Fibroblast of lung (primary cell): ENCODE data around the gene PPM1K. TPM values are rescaled to one million over a fixed set of nuclear protein-coding genes. Genes with fewer than 3 reads are reported as not detected.

ENCODE experiments used
- DNase-seq, 2 donors: peaks; one replicate each; pipeline versions ENCODE4 v3.0.0 to v3.0.0-alpha.2; 2010; ENCODE audit warnings: low read depth in 2 of 2
- H2AFZ ChIP-seq: 2 replicates; pipeline ENCODE4 v1.5.1; 2012; ENCODE audit warnings: low read length, control low read depth, inconsistent platforms
- H3K27ac ChIP-seq: 2 replicates; pipeline ENCODE4 v1.5.1; 2011; ENCODE audit warnings: low read length, control low read depth; ENCODE audit not compliant: insufficient read depth
- H3K27me3 ChIP-seq: 2 replicates; pipeline ENCODE4 v1.5.1; 2011; ENCODE audit warnings: mild to moderate bottlenecking, low read length; ENCODE audit not compliant: control insufficient read depth, insufficient read depth
- H3K36me3 ChIP-seq: 2 replicates; pipeline ENCODE4 v1.5.1; 2011; ENCODE audit warnings: low read length; ENCODE audit not compliant: control insufficient read depth, insufficient read depth
- H3K4me1 ChIP-seq: 2 replicates; pipeline ENCODE4 v1.5.1; 2011; ENCODE audit warnings: low read length; ENCODE audit not compliant: control insufficient read depth, insufficient read depth; ENCODE audit errors: extremely low read depth
- H3K4me2 ChIP-seq: 2 replicates; pipeline ENCODE4 v1.5.1; 2011; ENCODE audit warnings: low read length, control low read depth; ENCODE audit not compliant: insufficient read depth; ENCODE audit errors: extremely low read depth
- H3K4me3 ChIP-seq, 4 experiments: fragments of 200-600 bp in 1 of 4; sonication (generic) in 1 of 4; replicated peaks in 1 of 4; 2 replicates each; pipeline ENCODE4 v1.5.1; 2011 to 2016; ENCODE audit warnings: low read length in 4 of 4, low read depth in 3 of 4, mild to moderate bottlenecking in 3 of 4, control low read depth in 2 of 4, inconsistent platforms in 1 of 4, mixed read lengths in 1 of 4; ENCODE audit not compliant: insufficient read depth in 1 of 4; ENCODE audit errors: control extremely low read depth in 1 of 4
- H3K79me2 ChIP-seq: 2 replicates; pipeline ENCODE4 v1.5.1; 2012; ENCODE audit warnings: mild to moderate bottlenecking, low read length, inconsistent platforms; ENCODE audit not compliant: control insufficient read depth, insufficient read depth
- H3K9ac ChIP-seq: 2 replicates; pipeline ENCODE4 v1.5.1; 2011; ENCODE audit warnings: mild to moderate bottlenecking, low read length, control low read depth; ENCODE audit not compliant: insufficient read depth
- H3K9me3 ChIP-seq: 2 replicates; pipeline ENCODE4 v1.5.1; 2012; ENCODE audit warnings: low read depth, low read length; ENCODE audit not compliant: control insufficient read depth, insufficient read depth
- H4K20me1 ChIP-seq: 2 replicates; pipeline ENCODE4 v1.5.1; 2011; ENCODE audit warnings: low read length; ENCODE audit not compliant: control insufficient read depth, insufficient read depth; ENCODE audit errors: extremely low read depth
- EZH2 ChIP-seq: IDR thresholded peaks from 2 replicates; pipeline ENCODE4 v1.5.1; 2012; ENCODE audit warnings: low read length, control low read depth, mild to moderate bottlenecking; ENCODE audit errors: missing control alignments
- polyA plus RNA-seq, 2 donors: library from polyadenylated mRNA; depleted of rRNA in 1 of 2; stranded (reverse) in 1 of 2; unstranded in 1 of 2; fragments of >200 nt; gene quantifications; 2 replicates each; pipeline ENCODE4 v1.2.1, GENCODE V29; 2011 to 2012; ENCODE audit warnings: missing spikeins in 1 of 2
- total RNA-seq: library from RNA; depleted of rRNA; stranded (reverse); fragments of >200 nt; gene quantifications from 2 replicates; pipeline ENCODE4 v1.2.1, GENCODE V29; 2014
- TF ChIP-seq, protein P1 (sequence below), 2 donors: IDR thresholded peaks in 1 of 2; conservative IDR thresholded peaks in 1 of 2; 1 replicate in 1 of 2; 2 replicates in 1 of 2; pipeline ENCODE4 v1.5.1; 2011 to 2012; ENCODE audit warnings: low read length in 2 of 2, control low read depth in 1 of 2, inconsistent platforms in 1 of 2, low read depth in 1 of 2, mild to moderate bottlenecking in 1 of 2

Gene PPM1K
- total and polyA plus RNA-seq, 2 donors (not counting 1 experiment from before 2014, with no cell fraction given): 14.4 to 18.0 TPM

DNA sequence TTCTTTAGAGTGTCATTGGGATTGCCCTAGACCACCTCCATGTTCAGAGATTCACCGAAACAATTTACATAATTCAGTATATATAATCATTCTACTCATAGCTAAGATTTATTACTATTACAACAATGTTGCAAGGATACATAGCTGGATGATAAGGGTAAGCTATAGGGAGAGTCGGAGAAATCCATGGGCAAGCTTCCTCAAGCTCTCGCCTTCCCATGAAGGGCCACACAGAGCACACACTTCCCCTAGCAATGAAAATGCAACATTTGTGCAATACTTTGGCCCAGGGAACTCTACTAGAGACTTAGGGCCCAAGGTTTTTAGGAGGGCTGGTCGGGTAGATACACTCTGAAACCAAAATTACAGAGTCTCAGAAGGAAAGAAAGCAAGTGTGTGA lies 76.2 kb downstream of the PPM1K start:
- H3K79me2 ChIP-seq: no peaks in the 10 kb centered on the region
- H3K9ac ChIP-seq: no peak overlapping the region
- TF ChIP-seq, protein P1, sequence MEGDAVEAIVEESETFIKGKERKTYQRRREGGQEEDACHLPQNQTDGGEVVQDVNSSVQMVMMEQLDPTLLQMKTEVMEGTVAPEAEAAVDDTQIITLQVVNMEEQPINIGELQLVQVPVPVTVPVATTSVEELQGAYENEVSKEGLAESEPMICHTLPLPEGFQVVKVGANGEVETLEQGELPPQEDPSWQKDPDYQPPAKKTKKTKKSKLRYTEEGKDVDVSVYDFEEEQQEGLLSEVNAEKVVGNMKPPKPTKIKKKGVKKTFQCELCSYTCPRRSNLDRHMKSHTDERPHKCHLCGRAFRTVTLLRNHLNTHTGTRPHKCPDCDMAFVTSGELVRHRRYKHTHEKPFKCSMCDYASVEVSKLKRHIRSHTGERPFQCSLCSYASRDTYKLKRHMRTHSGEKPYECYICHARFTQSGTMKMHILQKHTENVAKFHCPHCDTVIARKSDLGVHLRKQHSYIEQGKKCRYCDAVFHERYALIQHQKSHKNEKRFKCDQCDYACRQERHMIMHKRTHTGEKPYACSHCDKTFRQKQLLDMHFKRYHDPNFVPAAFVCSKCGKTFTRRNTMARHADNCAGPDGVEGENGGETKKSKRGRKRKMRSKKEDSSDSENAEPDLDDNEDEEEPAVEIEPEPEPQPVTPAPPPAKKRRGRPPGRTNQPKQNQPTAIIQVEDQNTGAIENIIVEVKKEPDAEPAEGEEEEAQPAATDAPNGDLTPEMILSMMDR (conservative IDR thresholded peaks at IDR 0.05 in 1 of 2, IDR thresholded peaks at IDR 0.05 in 1 of 2; ENCODE audit: low read depth in 1 of 2, low read length in 2 of 2): no peak
- no peak for TF ChIP-seq EZH2
- H3K4me1 ChIP-seq: no peaks in the 10 kb centered on the region
- H3K4me3 ChIP-seq: no peak overlapping the region
- H3K27me3 ChIP-seq: no peaks in the 10 kb centered on the region
- H3K9me3 ChIP-seq: no peaks in the 10 kb centered on the region
- no peak overlapping the region for H2AFZ ChIP-seq
- H3K4me2 ChIP-seq: no peak overlapping the region
- DNase-seq: no peak
- no peaks in the 10 kb centered on the region for H4K20me1 ChIP-seq
- no peaks in the 10 kb centered on the region for H3K36me3 ChIP-seq
- H3K27ac ChIP-seq: no peak overlapping the region

Other genes with a start within 250 kb of the PPM1K start
- 0.51 and 1.3 TPM in 2 replicates for gene ABCG2, start 125.9 kb downstream of the PPM1K start, total RNA-seq
- gene ABCG2, start 125.9 kb downstream of the PPM1K start, polyA plus RNA-seq: 4.5 and 5.5 TPM in 2 replicates
- gene HERC6, start 94.3 kb upstream of the PPM1K start, total RNA-seq: 8.5 and 12.9 TPM in 2 replicates
- 4.1 and 6.3 TPM in 2 replicates for gene HERC6, start 94.3 kb upstream of the PPM1K start, polyA plus RNA-seq
- gene HERC5, start 172.6 kb upstream of the PPM1K start, total RNA-seq: 3.3 TPM in 2 replicates
- 0.23 and 0.73 TPM in 2 replicates for gene HERC5, start 172.6 kb upstream of the PPM1K start, polyA plus RNA-seq
- gene PYURF, start 239.2 kb upstream of the PPM1K start, total RNA-seq: 98.1 and 102 TPM in 2 replicates
- gene PYURF, start 239.2 kb upstream of the PPM1K start, polyA plus RNA-seq: 82.2 and 91.3 TPM in 2 replicates